Measurements from ENCODE around the gene FBXW8.

The FBXW8 gene

DNA sequence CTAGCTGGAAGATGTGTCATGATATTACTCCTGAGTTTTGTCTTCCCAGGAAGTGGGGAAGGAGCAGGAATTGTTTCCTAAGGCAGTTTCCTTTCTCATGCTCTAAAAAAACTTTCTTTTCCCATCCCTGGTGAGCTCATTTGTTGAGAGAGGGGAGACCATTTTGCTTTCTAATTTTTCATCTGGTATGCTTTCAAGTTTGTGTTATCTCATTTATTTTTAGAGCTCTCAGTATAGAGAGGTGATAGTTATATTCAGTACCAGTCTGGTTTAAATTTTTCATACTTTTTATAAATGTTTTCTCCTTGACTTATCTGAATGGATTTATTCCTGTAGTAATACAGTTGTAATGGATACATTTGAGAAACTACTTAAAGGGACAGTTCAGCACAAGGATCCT lies 79.6 kb downstream of the FBXW8 start:
- no peak for DNase-seq (ENCODE audit: low read depth in 2 of 3, low spot score in 2 of 3)

GRCh38 chr12:116990971-116991966 lies 80.5 kb downstream of the FBXW8 start:
- no peak for DNase-seq (ENCODE audit: low read depth in 2 of 3, low spot score in 2 of 3)

- no peak for DNase-seq (ENCODE audit: low read depth in 2 of 3, low spot score in 2 of 3)
Observed at GRCh38 chr12:116996093-116996492, 85.3 kb downstream of the FBXW8 start.

DNA sequence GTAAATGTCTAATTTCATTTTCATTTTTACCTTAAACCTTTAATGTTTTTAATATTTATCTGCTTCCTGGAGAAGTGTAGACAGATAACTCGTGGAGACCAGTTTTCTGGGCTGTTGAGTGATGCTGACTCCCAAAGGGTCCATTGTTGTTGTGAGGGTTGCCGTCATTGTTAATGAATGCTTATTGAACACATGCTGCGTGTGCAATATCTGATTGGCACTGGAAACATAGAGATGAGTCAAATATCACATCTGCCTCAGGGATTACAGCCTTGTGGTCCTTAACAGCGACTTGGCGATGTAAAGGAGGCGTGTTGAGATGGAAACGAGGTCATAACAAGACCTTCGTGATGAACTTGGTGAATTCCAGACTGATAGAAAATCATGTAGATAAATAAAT lies 85.9 kb downstream of the FBXW8 start:
- DNase-seq (ENCODE audit: low read depth in 2 of 3, low spot score in 2 of 3), result no peak

- DNase-seq (ENCODE audit: low read depth in 2 of 3, low spot score in 2 of 3), result no peak
Observed at GRCh38 chr12:116999066-116999465, 88.3 kb downstream of the FBXW8 start.

- DNase-seq (ENCODE audit: low read depth in 2 of 3, low spot score in 2 of 3), result no peak
Observed at GRCh38 chr12:117000316-117000715, 89.6 kb downstream of the FBXW8 start.

GRCh38 chr12:117002051-117002817 lies 91.5 kb downstream of the FBXW8 start:
- no peak for DNase-seq (ENCODE audit: low read depth in 2 of 3, low spot score in 2 of 3)

DNA sequence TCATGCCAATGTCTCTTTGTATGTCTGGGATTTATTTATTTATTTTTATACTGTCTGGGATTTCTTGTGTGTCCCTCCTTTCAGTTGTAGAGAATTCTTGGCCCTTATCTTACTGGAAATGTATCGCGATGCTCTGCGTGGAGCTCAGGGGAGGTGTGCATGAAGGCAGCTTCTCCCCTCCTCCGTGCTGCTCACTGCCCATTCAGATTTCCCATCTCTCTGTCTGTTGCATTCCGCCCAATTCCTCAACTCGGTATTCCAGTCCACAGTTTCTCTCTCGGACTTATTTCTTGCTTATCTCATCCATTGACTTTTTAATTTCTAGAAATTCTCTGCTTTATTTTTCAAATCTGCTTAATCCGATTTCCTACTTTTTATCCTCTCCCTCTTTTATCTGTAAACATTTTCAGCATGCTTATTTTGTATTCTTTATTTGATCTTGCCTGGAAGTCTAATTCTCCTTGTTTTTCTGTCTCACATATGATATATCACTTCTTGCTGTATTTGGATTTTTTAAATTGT lies 93.2 kb downstream of the FBXW8 start:
- DNase-seq (ENCODE audit: low read depth in 2 of 3, low spot score in 2 of 3), result no peak

GRCh38 chr12:117005417-117006046 lies 94.8 kb downstream of the FBXW8 start:
- DNase-seq (ENCODE audit: low read depth in 2 of 3, low spot score in 2 of 3), result no peak

- no peak for DNase-seq (ENCODE audit: low read depth in 2 of 3, low spot score in 2 of 3)
Observed at GRCh38 chr12:117006333-117006732, 95.6 kb downstream of the FBXW8 start.

- no peak for DNase-seq (ENCODE audit: low read depth in 2 of 3, low spot score in 2 of 3)
Observed at GRCh38 chr12:117007577-117007976, 96.8 kb downstream of the FBXW8 start.

- no peak for DNase-seq (ENCODE audit: low read depth in 2 of 3, low spot score in 2 of 3)
Observed at GRCh38 chr12:117009759-117010158, 99.0 kb downstream of the FBXW8 start.

GRCh38 chr12:117010693-117011451 lies 100.1 kb downstream of the FBXW8 start:
- DNase-seq (ENCODE audit: low read depth in 2 of 3, low spot score in 2 of 3), result no peak

DNA sequence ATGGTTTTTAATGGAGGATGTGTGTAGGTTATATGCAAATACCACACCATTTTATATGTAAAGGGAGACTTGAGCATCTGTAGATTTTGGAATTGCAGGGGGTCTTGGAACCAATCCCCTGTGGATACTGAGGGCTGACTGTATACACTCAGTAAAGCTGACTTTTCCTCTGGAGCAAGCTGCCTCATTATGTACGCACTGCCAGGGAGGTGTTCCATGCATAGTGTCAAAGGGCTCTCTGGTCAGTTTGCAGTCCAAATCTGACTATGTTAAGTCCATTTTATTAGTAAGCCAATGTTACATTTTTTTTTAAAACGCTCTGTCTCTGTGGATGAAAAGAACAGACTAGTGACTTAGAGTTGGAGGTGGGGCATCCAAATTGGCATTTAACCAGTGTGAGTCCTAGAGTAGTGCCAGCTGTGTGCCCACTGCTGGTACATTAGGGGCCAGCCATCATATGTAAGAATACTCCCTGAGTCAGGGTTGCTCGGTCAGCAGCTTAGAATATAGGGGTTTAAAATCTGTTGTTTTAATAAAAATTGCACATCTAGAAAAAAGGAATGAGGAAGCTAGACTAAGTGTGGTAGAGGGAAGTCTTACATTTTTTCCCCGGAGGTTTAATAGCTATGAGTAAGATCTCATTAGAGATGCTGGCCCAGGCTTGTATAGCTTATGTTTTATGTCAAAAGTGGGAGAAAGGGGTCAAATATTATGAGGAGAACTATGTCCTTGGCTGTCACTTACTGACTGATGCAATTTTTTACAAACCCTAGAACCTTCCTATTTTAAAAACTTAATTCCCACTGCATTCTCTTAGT lies 101.4 kb downstream of the FBXW8 start:
- DNase-seq (ENCODE audit: low read depth in 2 of 3, low spot score in 2 of 3), result no peak

GRCh38 chr12:117013726-117014125 lies 103.0 kb downstream of the FBXW8 start:
- no peak for DNase-seq (ENCODE audit: low read depth in 2 of 3, low spot score in 2 of 3)

GRCh38 chr12:117014342-117014887 lies 103.7 kb downstream of the FBXW8 start:
- no peak for DNase-seq (ENCODE audit: low read depth in 2 of 3, low spot score in 2 of 3)

DNA sequence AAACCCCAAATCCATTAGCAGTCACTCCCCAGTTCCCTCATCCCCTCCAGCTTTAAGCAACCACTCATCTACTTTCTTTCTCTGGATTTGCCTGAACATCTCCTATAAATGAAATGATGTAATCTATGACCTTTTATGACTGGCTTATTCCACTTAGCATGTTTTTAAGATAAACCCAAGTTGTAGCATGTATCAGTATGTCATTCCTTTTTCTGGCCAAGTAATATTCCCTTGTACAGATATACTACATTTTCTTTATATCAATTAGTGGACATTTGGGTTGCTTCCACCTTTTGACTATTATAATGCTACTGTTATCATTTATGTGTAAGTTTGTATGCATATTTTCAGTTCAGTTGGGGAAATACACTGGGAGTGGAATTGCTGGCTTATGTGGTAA lies 105.1 kb downstream of the FBXW8 start:
- DNase-seq (ENCODE audit: low read depth in 2 of 3, low spot score in 2 of 3), result no peak

GRCh38 chr12:117017807-117018206 lies 107.1 kb downstream of the FBXW8 start:
- no peak for DNase-seq (ENCODE audit: low read depth in 2 of 3, low spot score in 2 of 3)

GRCh38 chr12:117018276-117018675 lies 107.5 kb downstream of the FBXW8 start:
- DNase-seq (ENCODE audit: low read depth in 2 of 3, low spot score in 2 of 3), result no peak

DNA sequence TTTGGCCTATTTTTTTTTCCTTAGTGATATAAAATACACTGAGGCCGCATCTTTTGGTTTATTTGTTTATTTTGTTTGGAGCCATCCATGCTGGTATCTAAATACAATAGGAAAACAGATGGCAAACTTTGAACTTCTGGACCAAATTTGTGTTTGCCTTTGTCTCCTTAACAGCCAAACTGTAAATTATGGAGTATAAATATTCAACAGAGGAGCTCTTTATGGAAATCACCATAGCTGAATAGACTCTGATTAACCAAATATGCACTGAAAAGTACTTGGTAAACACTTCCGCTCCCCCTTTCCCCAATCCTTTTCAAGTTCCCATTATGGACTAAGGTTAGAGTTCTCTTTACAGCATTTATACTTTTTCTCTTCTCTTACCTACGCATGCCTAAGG lies 107.9 kb downstream of the FBXW8 start:
- DNase-seq (ENCODE audit: low read depth in 2 of 3, low spot score in 2 of 3), result no peak

Data from activated CD8-positive, alpha-beta memory T cell treated with anti-CD3 and anti-CD28 coated beads for 48 hours (primary cell).